Endometrium (tissue), 2 donors: ENCODE data around the gene ELAPOR2.
"Not testable (repeated sequence)": the region's sequence is repeated elsewhere in the genome, so short reads cannot be mapped to it uniquely, and the experiment has no call there.

Experiments used
- FAIRE-seq: peaks from 2 replicates; lab custom pipeline; 2012; peaks lifted over from hg19 to GRCh38; lab: Jason Lieb, UNC
- donor health status: control.
- donor health status: control.

Gene ELAPOR2, protein sequence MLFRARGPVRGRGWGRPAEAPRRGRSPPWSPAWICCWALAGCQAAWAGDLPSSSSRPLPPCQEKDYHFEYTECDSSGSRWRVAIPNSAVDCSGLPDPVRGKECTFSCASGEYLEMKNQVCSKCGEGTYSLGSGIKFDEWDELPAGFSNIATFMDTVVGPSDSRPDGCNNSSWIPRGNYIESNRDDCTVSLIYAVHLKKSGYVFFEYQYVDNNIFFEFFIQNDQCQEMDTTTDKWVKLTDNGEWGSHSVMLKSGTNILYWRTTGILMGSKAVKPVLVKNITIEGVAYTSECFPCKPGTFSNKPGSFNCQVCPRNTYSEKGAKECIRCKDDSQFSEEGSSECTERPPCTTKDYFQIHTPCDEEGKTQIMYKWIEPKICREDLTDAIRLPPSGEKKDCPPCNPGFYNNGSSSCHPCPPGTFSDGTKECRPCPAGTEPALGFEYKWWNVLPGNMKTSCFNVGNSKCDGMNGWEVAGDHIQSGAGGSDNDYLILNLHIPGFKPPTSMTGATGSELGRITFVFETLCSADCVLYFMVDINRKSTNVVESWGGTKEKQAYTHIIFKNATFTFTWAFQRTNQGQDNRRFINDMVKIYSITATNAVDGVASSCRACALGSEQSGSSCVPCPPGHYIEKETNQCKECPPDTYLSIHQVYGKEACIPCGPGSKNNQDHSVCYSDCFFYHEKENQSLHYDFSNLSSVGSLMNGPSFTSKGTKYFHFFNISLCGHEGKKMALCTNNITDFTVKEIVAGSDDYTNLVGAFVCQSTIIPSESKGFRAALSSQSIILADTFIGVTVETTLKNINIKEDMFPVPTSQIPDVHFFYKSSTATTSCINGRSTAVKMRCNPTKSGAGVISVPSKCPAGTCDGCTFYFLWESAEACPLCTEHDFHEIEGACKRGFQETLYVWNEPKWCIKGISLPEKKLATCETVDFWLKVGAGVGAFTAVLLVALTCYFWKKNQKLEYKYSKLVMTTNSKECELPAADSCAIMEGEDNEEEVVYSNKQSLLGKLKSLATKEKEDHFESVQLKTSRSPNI

GRCh38 chr7:87059525-87060287 is at the start of gene ELAPOR2:
TSS of gene ELAPOR2 (minus strand) at chr7:87059654. CDS start at chr7:87059513, 141 bp downstream.
- FAIRE-seq = no peak

- no peak for FAIRE-seq
Measured at GRCh38 chr7:87107949-87108776, 48.7 kb upstream of the ELAPOR2 start.

GRCh38 chr7:87106974-87107612 is 47.6 kb upstream of the ELAPOR2 start:
- no peak for FAIRE-seq

GRCh38 chr7:87105401-87105800 is 45.9 kb upstream of the ELAPOR2 start:
- no peak for FAIRE-seq

DNA sequence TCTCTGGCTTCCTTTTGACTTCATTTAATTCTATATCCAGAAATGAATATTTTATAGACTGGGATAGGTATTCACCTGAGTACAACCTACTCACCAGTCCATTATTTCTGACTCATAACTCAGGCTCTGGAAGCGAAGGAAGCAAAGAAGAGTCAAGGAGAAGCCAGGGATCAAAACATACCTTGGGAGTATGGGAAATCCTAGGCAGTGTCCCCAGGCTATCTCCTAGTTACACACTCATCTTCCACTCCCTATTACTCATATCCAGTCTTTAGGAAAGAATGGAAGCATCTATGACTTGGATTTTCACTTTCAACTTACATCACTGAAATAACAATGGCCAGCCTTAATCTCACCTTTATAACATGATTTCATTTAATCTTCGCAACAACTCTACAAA is 40.9 kb upstream of the ELAPOR2 start:
- no peak for FAIRE-seq

- not testable (repeated sequence) for FAIRE-seq
Measured at GRCh38 chr7:87097375-87097774, 37.9 kb upstream of the ELAPOR2 start.

DNA sequence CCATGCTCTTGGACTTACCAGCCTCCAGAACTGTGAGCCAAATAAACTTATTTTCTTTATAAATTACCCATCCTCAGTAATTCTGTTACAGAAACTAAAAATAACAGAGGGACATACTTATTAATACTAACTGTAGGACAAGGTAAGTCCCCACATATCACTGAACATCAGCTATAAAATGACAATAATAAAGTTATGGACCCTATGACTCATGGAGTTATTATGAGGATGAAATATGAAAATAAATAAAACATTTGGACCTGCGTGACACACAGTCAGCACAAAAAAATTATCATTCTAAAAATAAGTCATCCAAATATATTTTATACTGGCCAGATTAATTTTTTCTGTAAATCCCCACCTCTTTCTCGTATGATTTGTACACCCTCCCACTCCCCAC is 34.9 kb upstream of the ELAPOR2 start:
- FAIRE-seq = no peak

DNA sequence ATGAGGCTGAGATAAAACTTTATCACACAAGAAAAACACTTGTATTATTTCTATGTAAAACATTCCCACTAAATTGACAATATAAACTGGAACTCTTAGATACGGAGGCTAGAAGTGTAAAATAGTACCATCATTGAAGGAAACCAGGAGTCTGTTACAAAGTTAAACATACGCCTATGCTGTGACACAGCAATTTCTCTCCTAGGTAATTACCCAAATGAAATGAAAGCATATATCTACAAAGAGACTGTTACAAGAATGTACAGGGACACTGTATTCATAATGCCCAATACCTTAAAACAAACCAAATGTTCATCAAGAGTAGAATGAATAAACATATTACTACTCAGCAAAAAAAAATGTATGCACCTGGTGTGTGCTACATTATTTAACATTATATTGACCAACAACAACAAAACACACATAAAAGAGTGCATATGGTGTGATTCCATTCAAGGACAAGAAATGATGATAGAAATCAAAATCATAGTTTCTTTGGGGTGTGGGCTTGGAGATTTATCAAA is 33.2 kb upstream of the ELAPOR2 start:
- FAIRE-seq = no peak

DNA sequence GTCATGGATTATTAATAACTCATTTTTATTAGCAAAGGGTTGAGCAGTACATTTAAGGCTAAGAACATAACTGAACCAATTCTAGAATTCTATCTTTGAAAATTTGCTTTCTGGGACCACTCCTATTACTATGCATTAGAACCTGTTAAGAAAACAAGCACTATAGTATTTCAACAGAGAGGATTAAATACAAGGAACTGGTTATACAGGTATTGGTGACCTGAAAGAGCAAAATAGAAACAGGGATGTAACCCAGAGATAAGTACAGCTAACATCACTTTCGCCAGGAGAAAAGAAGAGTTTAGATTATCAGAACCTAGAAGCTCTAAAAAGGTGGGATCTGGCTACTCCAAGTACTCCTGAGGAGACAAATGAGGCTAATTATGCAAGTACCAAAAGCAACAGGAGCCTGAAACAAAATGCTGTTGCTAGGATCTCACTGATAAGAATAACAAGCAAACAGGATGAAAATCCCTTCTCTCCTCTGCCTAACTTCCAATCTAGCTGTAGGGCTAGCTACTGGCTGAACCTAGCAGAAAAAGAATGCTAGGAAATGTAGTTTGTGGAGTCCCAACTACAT is 32.1 kb upstream of the ELAPOR2 start:
- FAIRE-seq = no peak

DNA sequence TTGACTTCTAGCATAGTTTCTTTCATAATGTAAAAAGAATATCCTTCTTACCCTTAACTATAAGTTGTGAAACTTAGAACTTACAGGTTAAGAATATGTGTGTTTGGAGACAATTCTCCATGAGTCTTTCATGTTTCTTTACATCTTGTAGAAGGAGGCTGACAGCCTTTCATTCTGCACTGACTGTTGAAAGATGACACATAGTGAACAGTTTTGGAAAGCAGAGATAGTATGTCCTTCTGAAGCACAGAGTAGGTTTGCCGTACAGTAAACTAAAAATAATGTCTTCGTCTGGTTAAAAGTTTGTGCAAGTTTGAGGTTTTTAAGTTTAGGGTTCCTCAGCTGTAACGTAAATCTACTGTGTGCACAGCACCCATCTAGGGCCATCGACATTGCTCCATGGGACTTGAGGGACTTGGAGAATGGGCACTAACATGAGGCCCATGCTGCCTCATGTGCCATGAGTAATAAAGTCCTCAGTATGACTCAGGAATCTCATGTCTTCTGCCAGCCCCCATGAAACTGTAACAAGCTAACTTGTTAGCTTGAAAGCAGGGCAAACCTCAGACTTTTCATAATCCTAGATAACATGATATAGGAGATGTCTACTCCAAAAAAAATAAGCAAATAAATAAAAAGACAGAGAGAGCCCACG is 24.5 kb upstream of the ELAPOR2 start:
- FAIRE-seq = no peak

- FAIRE-seq = no peak
Measured at GRCh38 chr7:87082675-87083074, 23.2 kb upstream of the ELAPOR2 start.

DNA sequence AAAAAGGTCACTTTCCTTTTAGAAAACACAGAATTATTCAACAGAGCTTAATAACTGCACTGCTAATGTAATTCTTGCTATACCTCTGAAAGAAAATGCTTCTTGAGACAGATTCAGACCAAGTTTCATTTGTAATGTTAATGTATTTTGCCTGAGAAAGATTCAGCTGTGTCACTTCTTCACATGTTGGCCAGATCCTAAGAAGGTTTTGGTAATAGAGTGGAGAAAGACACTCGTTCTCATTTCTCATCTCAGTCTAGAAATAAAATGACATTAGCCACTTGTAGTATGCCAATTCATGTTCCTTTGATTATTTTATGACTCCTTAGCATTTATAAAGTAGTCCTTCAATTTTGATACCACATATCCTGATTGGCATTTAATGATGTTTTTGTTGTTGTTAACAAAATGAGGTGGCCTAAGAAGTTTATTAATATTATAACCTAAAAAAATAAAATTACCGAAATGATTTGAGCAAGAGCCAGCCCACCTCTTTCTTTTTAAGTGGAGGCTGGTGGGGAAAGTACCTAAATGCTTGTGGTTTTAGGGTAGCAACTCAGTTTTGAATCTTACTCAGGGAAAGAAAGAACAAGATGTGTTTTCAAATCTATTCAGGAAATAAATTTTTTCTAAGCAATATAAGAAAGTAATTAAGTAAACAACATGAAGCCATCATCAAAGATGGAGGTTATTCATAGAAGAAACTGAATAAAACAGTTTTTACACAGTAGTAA is 16.4 kb upstream of the ELAPOR2 start:
- FAIRE-seq = no peak

DNA sequence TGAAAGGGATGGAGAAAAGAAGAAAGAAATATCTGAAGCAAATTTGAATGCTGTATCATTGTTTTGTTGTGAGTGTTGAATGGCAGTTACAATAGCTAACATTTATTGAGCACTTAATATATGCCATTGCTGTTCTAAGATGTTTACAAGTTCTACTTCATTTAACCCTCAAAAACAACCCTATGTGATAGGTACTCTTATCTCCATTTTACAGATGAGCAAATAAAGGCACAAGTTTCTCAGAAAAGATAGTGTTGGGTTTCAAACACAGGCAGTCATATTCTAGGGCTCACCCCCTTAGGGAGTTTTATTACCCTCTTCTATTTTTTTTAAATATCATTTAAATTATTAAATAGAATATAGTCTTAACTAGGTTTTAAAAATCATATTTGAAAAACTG is 8.3 kb upstream of the ELAPOR2 start:
- no peak for FAIRE-seq

DNA sequence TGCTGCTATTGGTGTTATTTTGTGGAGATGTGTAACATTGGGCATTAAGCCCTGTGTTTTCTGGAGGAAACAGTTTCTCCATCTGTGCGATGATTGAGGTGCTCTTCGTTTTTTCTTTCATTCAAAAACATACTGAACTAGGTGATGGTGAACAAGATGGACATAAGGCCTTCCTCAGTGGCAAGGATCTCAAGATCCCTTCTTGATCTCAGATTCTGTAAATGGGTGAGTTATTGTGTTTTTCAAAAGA is 759 bp upstream of the ELAPOR2 start:
- no peak for FAIRE-seq

GRCh38 chr7:87058744-87059524 is 520 bp downstream of the ELAPOR2 start:
- no peak for FAIRE-seq

- FAIRE-seq = no peak
Measured at GRCh38 chr7:87057210-87057609, 2.2 kb downstream of the ELAPOR2 start.

GRCh38 chr7:87056346-87056745 is 3.1 kb downstream of the ELAPOR2 start:
- FAIRE-seq = no peak

DNA sequence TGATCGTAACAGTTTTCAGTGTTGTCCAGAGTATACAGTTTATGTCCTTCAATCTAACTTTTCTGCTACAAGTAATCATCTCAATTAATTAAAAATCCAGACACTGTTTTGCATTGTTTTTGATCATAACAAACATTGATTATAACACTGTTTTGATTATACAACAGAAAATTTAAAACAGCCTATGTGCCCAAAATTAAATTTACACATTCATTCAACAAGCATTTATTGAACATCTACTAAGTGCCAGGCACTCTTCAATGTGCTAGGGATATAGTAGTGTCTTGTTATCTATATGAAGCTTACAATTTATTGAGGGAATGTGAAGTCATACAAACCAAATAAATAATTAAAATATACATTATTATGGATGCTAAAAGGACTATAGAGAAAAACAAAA is 10.6 kb downstream of the ELAPOR2 start:
- FAIRE-seq = no peak
